ENCODE results near the gene PRKD1. TPM values are rescaled to one million over a fixed set of nuclear protein-coding genes. Genes with fewer than 3 reads are reported as not detected.

The PRKD1 gene
- total and polyA plus RNA-seq, 2 donors (not counting 1 experiment from before 2014, with no cell fraction given) = 20.1 to 26.2 TPM

- Histone ChIP-seq H3K27ac (ENCODE audit: insufficient read depth, low read length) (no peak overlapping the region), H3K4me1 (ENCODE audit: control insufficient read depth, extremely low read depth, insufficient read depth, low read length) (no peaks in the 10 kb centered on the region), H3K9me3 (ENCODE audit: control insufficient read depth, insufficient read depth, low read depth, low read length) (no peaks in the 10 kb centered on the region), H3K9ac (ENCODE audit: insufficient read depth, low read length) (no peak overlapping the region), H2AFZ (ENCODE audit: low read length) (no peak overlapping the region), H3K4me2 (ENCODE audit: extremely low read depth, insufficient read depth, low read length) (no peak overlapping the region), H3K4me3 (replicated peaks in 1 of 4; ENCODE audit: control extremely low read depth in 1 of 4, insufficient read depth in 1 of 4, low read depth in 3 of 4, low read length in 4 of 4) (no peak overlapping the region), H3K27me3 (ENCODE audit: control insufficient read depth, insufficient read depth, low read length) (no peaks in the 10 kb centered on the region), H3K36me3 (ENCODE audit: control insufficient read depth, insufficient read depth, low read length) (no peaks in the 10 kb centered on the region), H3K79me2 (ENCODE audit: control insufficient read depth, insufficient read depth, low read length) (no peaks in the 10 kb centered on the region), H4K20me1 (ENCODE audit: control insufficient read depth, extremely low read depth, insufficient read depth, low read length) (no peaks in the 10 kb centered on the region)
- DNase-seq (ENCODE audit: low read depth in 2 of 2) = no peak
- TF ChIP-seq CTCF (conservative IDR thresholded peaks at IDR 0.05 in 1 of 2, IDR thresholded peaks at IDR 0.05 in 1 of 2; ENCODE audit: low read depth in 1 of 2, low read length in 2 of 2) = no peak
- TF ChIP-seq EZH2 (IDR thresholded peaks at IDR 0.05; ENCODE audit: low read length, missing control alignments) = no peak
These were observed 184.1 kb downstream of the PRKD1 start for GRCh38 chr14:29743531-29743930.

- no peak overlapping the region for H3K4me3 ChIP-seq (replicated peaks in 1 of 4; ENCODE audit: control extremely low read depth in 1 of 4, insufficient read depth in 1 of 4, low read depth in 3 of 4, low read length in 4 of 4)
- no peak overlapping the region for H3K27ac ChIP-seq (ENCODE audit: insufficient read depth, low read length)
- H3K79me2 ChIP-seq (ENCODE audit: control insufficient read depth, insufficient read depth, low read length) = no peaks in the 10 kb centered on the region
- H4K20me1 ChIP-seq (ENCODE audit: control insufficient read depth, extremely low read depth, insufficient read depth, low read length) = no peaks in the 10 kb centered on the region
- H3K36me3 ChIP-seq (ENCODE audit: control insufficient read depth, insufficient read depth, low read length) = no peaks in the 10 kb centered on the region
- no peaks in the 10 kb centered on the region for H3K27me3 ChIP-seq (ENCODE audit: control insufficient read depth, insufficient read depth, low read length)
- peak; percentile 72 to 87 for DNase-seq (ENCODE audit: low read depth in 2 of 2)
- no peak for TF ChIP-seq CTCF (conservative IDR thresholded peaks at IDR 0.05 in 1 of 2, IDR thresholded peaks at IDR 0.05 in 1 of 2; ENCODE audit: low read depth in 1 of 2, low read length in 2 of 2)
- no peak for TF ChIP-seq EZH2 (IDR thresholded peaks at IDR 0.05; ENCODE audit: low read length, missing control alignments)
- no peak overlapping the region for H2AFZ ChIP-seq (ENCODE audit: low read length)
- no peak overlapping the region for H3K9ac ChIP-seq (ENCODE audit: insufficient read depth, low read length)
- no peak overlapping the region for H3K4me2 ChIP-seq (ENCODE audit: extremely low read depth, insufficient read depth, low read length)
- H3K9me3 ChIP-seq (ENCODE audit: control insufficient read depth, insufficient read depth, low read depth, low read length) = no peaks in the 10 kb centered on the region
- H3K4me1 ChIP-seq (ENCODE audit: control insufficient read depth, extremely low read depth, insufficient read depth, low read length) = no peaks in the 10 kb centered on the region
These were observed 185.7 kb downstream of the PRKD1 start for GRCh38 chr14:29741909-29742401.

- TF ChIP-seq EZH2 (IDR thresholded peaks at IDR 0.05; ENCODE audit: low read length, missing control alignments) (no peak), CTCF (conservative IDR thresholded peaks at IDR 0.05 in 1 of 2, IDR thresholded peaks at IDR 0.05 in 1 of 2; ENCODE audit: low read depth in 1 of 2, low read length in 2 of 2) (no peak)
- Histone ChIP-seq H3K4me2 (ENCODE audit: extremely low read depth, insufficient read depth, low read length) (no peak overlapping the region), H3K4me3 (replicated peaks in 1 of 4; ENCODE audit: control extremely low read depth in 1 of 4, insufficient read depth in 1 of 4, low read depth in 3 of 4, low read length in 4 of 4) (no peak overlapping the region), H3K79me2 (ENCODE audit: control insufficient read depth, insufficient read depth, low read length) (no peaks in the 10 kb centered on the region), H3K9me3 (ENCODE audit: control insufficient read depth, insufficient read depth, low read depth, low read length) (no peaks in the 10 kb centered on the region), H4K20me1 (ENCODE audit: control insufficient read depth, extremely low read depth, insufficient read depth, low read length) (no peaks in the 10 kb centered on the region), H3K27ac (ENCODE audit: insufficient read depth, low read length) (no peak overlapping the region), H3K27me3 (ENCODE audit: control insufficient read depth, insufficient read depth, low read length) (no peaks in the 10 kb centered on the region), H3K4me1 (ENCODE audit: control insufficient read depth, extremely low read depth, insufficient read depth, low read length) (no peaks in the 10 kb centered on the region), H3K9ac (ENCODE audit: insufficient read depth, low read length) (no peak overlapping the region), H3K36me3 (ENCODE audit: control insufficient read depth, insufficient read depth, low read length) (no peaks in the 10 kb centered on the region), H2AFZ (ENCODE audit: low read length) (no peak overlapping the region)
- DNase-seq (ENCODE audit: low read depth in 2 of 2) = no peak
These were observed 187.2 kb downstream of the PRKD1 start for GRCh38 chr14:29740491-29740890.
